C4-2B (cell line): ENCODE measurements around the gene EIF2AK2.

ENCODE experiments used
- CTCF ChIP-seq: fragments of 450-650 bp; conservative IDR thresholded peaks from 2 replicates; pipeline ENCODE4 v1.5.1; 2017; ENCODE audit warnings: mild to moderate bottlenecking
- ZFX ChIP-seq: fragments of 450-650 bp; IDR thresholded peaks from 2 replicates; pipeline ENCODE4 v1.6.1; 2017

GRCh38 chr2:37190290-37190689 is 33.5 kb upstream of the EIF2AK2 start:
- no peak for TF ChIP-seq CTCF
- no peak for TF ChIP-seq ZFX
